HG03457 (cell line): Measurements from ENCODE around the gene SNRNP48.

Experiments
- ATAC-seq: cut with Tn5 transposase; IDR thresholded peaks from one replicate; pipeline ENCODE4 v1.9.1; 2021; ENCODE audit warnings: moderate number of reproducible peaks; ENCODE audit not compliant: unreplicated experiment

SNRNP48 gene

DNA sequence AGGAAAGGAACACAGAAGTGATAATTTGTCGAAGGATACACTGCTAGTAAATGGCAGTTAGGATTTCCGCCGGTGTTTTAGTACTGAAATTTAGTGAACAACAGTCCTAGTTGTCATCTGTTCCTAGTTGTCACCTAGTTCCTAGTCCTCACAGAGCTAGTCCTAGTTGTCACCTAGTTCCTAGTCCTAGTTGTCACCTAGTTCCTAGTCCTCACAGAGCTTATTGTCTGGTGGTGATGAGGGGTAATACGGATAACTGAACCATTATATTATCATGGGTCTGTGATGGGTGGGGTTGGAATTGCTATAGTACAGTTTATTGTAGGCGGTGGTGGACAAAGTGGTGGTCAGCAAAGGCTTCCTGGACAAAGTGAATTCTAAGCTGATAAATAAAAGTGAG lies 1.8 kb downstream of the SNRNP48 start:
- ATAC-seq: no peak

DNA sequence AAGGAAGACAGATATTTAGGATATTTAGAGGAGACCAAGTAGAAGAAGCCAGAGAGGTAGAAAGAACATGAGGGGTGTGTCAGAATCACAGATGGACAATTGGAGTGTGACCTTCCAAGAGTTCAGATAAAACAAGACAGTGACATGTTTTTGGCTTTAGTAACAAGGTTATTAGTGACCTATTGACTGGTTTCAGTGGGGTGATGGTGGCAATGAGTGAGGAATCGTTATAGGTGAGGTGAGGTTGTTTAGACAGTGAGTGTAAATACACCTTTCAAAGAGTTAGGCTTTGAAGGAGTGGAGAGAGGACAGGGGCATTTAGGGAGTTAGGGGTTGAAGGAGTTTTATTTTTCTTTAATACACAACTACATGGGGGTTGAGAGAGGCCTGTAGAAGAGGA lies 3.2 kb downstream of the SNRNP48 start:
- no peak for ATAC-seq

DNA sequence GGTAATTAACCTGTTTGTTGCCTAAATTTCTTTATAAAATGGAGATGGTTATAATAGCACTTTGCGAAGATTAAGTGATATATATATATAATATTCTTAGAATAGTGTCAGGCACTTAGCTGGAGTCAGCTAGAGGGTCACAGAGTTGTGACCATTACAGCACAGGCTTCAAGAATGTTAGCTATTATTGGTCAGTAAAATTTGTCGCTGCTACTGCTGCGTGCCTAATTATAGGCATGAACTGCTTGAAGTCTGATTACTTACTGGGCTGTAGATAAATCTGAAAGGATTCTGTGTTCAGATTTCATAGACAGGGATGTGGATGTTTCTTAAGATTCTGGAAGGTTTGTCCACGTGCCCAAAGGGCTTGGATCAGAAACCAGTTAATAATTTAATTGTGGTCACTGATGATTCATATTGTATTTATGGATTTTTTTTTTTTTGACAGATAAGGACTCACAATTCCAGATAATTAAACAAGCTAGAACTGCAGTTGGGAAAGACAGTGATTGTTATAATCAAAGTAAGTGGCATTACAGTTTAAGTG lies 4.7 kb downstream of the SNRNP48 start:
- no peak for ATAC-seq

DNA sequence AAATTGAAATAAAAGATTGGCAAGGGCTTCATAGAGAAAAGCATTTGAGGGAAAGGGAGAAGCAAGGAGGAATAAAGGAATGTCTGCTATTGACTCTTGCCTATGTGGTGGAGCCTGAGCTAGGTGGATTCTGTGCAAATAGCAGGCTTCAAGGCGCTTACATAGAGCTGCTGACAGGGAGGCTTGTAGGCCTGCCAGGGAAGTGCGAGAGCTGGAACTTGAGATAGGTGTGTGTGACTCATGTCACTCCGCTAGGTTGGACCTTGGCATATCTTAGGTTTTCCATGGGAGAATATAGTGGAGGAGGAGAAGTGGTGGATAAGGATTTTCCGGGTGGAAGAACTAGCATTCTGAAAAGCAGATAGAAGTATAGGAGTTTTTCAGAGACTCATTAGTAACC lies 14.0 kb downstream of the SNRNP48 start:
- no peak for ATAC-seq

DNA sequence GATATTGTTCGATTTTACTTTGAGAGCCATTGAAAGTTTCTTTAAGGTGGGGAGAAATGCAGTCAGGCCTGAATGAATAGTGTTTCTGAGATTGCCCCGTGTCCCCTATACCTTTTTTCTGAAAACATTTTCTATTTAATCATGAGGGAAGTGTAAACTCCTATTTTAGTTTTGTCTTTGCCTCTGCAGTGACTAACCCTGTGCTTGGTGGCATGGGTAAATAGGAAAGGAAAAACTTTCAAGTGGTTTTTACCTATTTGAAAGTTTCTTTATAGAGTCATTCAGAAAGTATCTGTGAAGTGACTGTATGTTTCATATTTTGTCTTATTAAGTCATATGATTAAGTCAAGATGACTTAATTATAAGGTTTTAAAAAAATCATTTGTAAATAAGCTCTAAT lies 14.5 kb downstream of the SNRNP48 start:
- no peak for ATAC-seq

DNA sequence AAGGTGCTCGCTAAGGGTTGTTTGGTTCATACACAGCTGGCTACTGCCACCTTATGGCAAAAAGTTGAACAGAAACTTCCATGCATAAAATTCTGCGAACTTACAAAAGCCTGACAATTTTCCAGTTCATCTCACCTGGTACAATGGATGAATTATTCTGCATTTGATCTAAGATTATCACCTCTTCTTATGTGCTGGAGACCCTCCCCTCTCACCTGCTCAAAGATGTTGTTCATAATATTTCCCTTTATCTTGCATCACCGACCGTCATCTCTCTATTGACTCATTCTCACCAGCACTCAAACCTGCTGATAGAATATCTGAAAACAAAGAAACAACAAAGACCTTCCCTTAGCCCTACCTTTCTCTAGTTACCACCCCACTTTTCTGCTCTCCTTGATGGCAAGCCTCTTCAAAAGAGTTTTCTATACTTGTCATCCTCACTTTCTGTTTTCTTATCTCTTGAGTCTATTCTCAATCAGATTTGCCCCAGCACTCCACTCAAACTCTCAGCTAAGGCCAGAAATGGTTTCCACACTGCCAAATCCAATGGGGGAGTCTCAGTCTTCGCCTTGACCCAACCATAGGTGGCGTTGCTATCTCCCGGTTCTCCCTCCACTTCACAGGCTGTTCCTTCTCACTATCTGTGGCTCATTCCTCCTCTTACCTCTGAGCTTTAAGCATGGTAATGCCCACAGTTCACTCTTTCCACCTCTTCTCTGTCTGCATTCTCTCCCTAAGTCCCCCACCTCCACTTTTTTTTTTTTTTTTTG lies 25.8 kb downstream of the SNRNP48 start:
- no peak for ATAC-seq

DNA sequence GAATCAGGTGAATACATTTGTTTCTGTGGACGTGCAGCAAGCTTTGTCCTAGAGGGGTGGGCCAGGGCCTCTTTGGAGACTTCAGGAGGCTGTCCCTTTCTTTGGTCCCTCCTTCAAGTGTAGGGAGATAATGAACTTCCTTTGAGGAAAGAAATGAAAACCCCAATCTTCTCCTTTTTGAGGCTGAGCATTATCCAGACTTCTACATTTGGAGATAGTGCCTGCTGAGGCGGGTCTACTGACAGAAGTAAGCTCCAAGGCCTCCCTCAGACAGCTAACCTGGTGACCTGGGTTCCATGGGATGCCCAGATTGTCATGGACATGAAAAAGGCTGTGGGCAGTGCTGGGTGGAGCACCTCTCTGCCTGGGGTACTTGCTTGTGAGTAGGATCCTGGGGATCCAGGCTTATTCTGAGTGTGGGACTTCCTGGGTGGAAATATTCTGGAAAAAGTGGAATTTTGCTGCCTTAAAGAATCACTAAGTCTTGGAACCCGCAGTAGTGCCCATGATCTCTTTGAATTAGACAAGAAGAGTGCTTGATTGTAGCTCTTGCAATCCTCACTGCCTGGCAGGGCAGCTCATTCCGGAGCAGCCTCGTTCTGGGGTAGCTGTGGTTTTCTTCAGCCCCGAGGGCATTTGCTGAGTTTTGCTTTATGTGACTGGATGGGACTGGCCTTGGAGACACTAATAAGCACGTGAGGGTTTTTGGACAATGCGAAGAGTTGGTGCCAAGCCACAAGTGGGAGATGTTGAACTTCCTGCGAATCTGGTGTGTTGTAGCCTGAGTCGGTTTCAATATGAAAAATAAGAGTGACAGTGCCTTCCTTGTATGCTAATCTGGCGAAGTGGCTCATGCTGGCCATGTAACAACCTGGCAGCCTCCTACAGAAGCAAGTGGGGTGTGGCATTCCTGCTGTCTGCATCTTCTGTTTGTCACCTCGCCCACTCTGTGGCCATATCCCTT lies 28.1 kb downstream of the SNRNP48 start:
- ATAC-seq: peak; percentile 54

DNA sequence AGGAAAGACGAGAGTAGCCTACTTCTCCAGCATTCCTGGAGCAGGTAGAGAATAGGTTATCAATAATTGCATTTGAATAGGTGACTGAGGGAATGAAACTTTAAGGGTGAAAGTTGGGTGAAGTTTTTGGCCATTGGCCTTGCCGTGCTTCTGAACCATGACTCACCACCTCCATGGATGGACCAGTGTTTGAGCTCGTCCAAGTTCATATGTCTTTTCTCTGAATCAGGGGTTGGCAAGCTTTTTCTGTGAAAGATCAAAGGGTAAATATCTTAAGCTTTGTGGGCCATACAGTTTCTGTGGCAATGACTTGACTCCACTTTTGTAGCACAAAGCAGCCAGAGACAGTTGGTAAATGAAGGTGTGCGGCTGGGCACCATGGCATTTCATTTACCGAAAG lies 31.8 kb downstream of the SNRNP48 start:
- ATAC-seq: no peak

DNA sequence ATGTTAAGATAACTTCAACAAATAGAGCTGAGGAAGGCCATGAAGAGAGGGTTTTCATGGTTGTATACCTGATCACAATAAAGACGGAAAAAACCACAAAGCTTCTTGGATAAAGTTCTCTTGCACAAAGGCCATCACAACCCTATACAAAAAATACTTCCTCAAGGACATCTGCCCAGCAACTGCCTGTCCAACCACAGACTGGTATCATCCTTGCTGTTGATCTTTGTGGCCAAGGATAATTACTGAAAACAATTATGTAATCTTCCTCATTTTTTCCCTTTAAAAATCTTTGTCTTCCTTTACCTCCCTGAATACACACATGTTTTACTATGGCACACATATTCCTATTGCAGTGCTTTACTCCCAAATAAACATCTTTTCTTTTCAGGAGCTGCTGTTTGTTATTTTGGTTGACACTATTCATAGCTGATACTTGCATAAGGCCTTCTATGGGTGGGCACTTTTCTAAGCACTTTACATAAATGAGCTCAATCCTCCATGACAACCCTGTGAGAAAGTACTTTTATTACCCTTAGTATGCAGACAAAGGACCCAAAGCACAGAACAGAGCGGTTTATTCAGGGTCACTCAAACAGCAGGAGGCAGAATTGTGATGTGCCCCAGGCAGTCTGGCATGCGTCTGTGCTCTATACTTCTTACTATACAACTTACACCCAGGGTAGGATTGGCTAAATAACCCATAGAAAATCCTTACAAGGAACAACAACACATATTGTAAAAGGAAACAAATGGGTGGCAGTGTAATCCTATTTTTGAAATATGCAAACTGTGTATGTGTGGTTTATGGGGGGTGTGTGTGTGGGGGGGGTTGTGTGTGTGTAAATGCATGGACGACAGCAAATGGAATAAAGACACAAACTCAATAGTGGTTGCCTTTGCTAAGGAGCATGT lies 35.1 kb downstream of the SNRNP48 start:
- no peak for ATAC-seq

DNA sequence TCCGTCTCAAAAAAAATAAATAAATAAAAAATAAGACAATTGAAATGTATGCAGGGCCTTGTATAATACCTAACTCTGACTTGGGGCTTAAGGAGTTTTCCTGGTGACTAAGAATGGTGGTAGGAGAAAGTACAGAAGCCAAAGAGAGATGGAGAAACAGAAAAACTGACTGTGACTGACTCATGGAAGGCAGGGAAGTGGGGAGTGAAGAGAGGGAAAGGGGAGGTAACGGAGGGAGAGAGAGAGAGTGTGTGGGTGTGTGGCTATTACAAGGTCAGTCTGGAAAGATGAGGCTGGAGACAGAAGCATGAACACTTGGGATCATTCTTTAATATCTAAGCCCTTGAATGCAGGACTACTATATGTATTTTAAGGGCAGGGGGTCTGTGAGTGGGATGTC lies 38.5 kb downstream of the SNRNP48 start:
- no peak for ATAC-seq

DNA sequence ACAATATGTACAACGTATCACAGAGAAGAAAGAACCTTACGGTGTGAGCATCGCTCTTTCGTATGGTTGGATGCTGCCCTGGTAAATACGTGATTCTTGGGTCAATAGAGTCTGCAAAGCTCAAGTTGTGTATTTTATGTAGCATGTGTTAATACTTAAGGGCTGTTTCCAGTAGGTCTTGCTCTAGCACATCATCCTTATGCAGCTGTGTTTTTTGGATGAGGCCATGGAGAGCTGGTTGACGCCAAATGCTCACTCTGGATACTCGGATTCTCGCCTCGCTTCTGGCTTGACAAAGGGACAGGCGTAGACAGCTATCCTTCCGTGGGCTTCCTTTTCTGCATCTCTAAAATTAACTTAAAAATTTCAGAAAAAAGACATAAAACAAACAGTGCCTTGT lies 38.9 kb downstream of the SNRNP48 start:
- no peak for ATAC-seq

DNA sequence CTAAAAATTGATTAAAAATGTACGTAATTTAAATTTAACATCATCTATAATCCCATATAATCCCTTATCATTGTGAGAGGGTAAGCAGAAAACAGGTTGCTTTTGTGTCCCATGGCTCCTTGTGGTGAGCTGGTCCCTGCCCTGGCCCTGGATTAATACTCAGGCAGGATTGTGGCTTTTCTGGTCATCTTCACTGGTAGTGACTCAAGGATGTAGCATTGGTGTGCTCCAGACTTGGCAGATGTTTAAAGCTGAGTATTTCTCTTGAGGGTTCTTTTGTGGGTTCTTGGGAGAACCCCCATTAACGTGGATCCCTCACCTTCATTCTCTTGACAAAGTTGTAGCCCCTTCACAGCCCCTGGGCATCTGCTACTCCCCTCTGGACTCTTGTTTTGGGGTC lies 39.3 kb downstream of the SNRNP48 start:
- ATAC-seq: no peak

DNA sequence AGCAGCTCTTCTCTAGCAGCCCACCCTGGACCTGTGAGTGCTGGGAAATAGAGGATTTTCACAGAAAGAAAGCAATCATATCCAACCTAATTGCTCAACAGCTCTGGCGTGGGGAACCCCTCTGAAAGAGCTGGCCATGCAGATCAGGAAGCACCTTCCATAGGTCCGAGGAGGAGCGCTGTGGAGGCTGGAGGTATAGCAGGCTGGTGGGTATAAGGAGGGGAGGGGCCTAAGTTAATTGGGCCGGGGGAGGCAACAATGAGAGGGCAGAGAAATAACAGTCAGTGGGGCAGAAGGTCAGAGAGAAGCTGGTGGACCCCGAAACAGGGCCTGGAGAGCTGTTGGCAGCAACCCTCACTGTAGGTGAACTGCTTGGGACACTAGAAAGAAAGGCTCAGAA lies 40.8 kb downstream of the SNRNP48 start:
- ATAC-seq: no peak

DNA sequence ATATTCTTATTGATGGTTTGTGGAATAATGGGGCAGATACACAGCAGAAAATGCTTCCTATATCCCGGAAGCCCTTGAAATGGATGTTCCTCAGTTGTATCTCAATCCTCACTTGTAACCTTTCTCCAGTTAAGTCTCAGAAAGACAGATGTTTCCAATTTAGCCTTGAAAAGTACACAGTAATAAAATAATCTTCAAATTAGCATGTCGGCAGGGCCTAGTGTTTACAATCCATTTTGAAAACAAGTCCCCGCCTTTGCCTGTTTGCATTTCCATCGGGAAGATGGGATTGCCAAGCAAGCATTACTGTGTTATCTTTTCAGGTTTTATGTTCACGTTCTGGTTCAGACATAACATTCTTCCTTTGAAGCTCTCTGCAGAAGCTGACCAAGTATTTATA lies 41.5 kb downstream of the SNRNP48 start:
- no peak for ATAC-seq

DNA sequence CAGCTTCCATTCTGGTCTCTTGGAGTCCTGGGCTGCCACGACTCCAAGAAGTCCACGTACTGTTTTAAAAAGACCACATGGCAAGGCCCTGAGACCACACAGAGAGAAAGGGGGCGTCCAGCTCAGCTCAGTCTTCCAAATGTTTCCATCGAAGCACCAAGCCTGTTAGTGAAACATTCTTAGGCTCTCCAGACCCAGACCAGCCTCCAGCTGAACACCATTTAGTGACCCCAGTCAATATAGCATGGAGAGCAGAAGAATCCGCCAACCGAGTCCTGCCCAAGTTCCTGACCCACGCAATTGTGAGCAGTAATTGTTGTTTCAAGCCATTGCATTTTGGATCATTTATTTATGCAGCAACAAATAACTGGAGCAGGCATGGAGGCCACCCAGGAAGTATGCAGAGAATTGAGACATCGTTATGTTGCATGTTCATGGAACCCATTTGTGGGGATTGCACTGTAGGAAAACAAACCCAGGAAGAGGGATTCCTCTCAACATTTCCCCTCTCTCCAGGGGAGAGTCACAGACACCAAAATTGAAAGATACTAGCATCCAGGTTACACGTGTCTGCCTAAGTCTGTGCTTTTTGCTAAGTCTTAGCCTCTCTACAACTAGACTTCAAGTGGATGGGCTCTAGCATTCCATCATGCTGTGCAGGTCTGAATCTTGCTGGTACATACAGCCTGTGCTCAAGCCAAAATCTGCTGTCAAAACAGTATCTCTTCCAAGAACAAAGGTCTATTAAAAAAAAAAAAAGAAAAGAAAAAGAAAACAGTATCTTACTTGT lies 42.7 kb downstream of the SNRNP48 start:
- ATAC-seq: no peak

DNA sequence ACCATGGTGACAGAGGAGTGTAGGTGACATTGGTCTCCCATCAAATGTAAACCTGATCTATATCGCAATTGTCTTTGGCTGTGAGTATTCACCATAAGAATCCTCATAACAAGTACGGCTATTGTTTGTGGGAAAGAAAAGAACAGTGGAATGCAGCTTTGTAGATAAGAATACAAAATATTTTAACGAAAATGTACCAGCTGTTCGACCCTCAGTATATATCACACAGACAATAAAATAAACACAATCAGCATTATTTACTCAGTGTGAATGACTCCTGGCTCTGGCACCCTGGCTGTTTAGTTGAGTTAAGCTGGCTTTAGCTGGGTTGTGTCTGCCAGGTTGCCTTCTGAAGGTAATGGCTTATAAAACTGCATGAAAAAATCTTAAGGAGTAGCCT lies 43.4 kb downstream of the SNRNP48 start:
- ATAC-seq: no peak

DNA sequence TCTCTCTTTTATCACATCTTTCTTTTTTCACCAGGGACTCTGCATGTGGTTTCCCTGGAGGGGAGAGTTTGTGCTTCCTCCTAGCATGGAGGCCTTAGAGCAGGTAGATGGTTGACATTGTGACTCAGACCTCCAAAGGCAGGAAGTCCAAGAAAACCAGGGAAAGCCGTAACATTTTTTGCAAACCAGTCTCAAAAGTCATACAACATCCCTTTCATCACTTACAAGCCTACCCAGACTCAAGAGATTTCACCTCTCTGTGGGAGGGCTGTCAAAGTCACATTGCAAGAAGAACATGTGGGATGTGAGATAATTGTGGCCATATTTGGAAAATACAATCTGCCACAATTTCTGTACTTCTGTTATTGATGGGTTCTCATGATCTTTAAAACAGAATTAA lies 46.2 kb downstream of the SNRNP48 start:
- no peak for ATAC-seq

DNA sequence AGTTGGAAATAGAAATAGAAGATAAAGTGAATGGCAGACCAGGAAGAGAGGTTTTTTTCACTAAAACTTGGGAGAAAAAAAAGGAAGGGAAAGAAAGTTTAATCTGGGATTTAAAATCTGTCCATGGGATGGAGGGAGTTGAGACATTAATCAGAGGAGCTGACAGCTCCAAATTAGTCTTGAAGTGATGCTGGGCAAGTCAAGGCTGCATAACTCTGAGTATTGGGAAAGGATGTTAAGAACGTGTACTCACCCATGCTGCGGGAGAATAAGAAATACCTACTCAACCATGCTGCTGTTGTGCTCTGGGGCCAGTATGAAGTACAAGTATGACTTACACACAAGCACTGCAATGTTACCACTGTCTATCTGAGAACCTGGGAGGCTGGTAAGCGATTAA lies 47.5 kb downstream of the SNRNP48 start:
- no peak for ATAC-seq

DNA sequence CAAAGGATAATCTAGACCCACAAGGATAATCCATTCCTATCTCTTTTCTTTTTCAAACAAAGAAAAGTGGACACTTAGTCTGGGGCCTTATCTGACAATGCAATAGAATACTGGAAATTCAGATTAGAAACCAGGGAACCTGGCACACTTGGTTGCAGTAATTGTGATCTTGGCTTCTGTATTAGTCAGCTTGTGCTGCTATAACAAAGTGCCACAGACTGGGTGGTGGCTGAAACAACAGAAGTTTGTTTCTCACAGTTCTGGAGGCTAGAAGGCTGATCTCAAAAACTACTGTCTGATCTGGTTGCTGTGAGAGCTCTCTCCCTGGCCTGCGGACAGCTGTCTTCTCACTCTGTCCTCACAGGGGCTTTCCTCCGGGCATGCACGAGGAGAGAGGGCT lies 49.4 kb downstream of the SNRNP48 start:
- ATAC-seq: no peak

DNA sequence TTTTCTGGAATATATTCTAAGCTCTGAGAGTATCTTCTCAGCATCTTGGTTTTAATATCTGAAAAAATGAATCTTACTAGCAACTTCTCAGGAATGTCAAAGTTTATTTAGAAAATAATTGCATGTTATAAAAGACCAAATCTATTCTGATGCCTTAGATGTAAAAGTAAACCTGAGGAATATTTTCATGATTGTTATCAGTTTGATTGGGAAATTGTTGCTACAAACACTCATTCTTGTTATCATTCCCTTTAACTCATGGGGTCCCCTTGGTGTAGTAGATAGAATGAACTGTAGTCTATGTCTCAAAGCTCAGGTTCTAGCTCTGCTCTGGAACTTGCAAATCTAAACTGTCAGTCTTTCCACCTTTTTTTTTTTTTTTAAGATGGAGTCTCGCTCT lies 50.0 kb downstream of the SNRNP48 start:
- ATAC-seq: no peak
